Sciatic nerve (tissue), 2 donors: ENCODE data around the gene TPPP3. TPM values are rescaled to one million over a fixed set of nuclear protein-coding genes. Genes with fewer than 3 reads are reported as not detected.
A peak's percentile ranks its signal among the peaks of the same experiment; 100 is the strongest.
"Not testable (repeated sequence)": the region's sequence is repeated elsewhere in the genome, so short reads cannot be mapped to it uniquely, and the experiment has no call there.

Experiments used
- ATAC-seq: fragments of 200-7000 bp; cut with Tn5 transposase; one replicate; pipeline ENCODE4 v1.9.1; 2020; ENCODE audit warnings: mild to moderate bottlenecking, moderate library complexity
- DNase-seq: peaks from one replicate; pipeline ENCODE4 v3.0.0-alpha.2; 2020; ENCODE audit warnings: low spot score
- intact Hi-C: fragments of 100-400 bp; cut with DNase I; formaldehyde crosslinking; loops from one replicate; pipeline ENCODE4 v1.14.2; 2022
- total RNA-seq: library from RNA; stranded (reverse); fragmentation: NEBNext Ultra II Directional; extraction: Animal tissue kit (Norgen Biotek cat#: 25700); gene quantifications from one replicate; pipeline ENCODE4 v1.2.1, GENCODE V29; 2021
- donor health status: DM: no; HTN: no; CAD: no.
- donor health status: DM: no; HTN: no; CAD: no.

TPPP3 gene
- total RNA-seq, 1 donor from 2014 or later, result 12.5 TPM

DNA sequence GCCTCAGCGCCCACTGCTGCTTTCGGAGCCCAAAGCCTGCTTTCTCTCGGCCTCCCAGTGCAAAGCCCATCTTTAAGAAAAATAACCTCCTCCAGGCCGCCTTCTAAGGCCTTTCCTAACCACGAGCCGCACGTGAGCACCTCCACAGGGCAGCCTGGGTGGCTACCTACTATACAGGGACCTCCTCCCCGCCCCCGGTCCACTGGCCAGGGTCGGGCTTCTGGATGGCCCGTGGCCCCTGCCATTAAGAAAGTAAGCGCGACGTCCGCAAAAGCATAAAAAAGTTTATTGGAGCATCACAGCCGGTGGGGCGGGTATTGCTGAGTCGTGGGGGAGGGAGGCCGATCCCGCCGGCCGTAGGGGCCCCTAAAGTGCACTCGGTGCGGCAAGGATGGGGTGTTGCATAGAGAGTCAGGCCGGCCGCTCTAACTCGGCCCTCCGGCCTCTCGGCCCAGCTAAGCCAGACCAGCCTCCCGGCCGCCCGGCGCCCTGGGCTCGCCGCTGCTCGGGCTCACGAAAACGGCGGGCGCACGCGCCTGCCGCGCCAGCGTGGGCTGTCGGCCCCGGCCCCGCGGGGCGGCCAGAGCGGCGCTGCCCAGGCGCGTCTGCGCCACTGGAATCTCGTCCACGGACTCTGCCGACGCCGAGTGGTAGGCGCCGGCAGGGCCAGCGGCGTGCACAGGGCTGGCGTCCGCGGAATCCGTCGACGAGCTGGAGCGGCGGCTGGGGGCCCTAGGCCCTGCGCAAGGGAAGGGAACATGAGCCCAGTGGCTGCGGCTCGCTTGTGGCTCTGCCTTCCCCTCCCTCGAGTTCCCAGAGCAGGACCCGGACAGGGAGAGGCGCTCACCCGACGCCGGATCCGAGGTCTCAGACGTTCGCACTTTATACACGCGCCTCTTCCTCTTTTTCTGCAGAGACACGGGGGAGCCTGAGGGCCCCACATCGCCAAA lies 1.1 kb upstream of the TPPP3 start:
- peak; percentile 64 for DNase-seq
- intact Hi-C loops, result no loop called here
- no peak for ATAC-seq

DNA sequence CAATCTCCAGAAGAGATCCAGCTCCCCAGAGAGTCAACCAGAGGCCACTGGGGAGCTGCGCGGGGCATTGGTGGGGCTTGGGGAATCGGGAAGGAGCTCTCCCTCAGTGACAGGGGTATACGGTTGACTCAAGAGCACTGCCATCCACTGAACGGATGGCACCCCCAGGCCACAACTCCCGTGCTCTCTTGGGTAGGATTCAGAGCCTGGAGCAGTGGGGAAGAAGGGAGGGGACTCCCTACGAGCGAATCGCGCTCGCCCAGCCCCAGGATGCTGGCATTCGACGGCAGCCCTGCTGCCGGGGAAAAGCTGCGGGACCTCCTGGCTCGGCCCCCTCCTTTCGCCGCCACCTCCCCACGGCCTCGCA lies 473 bp upstream of the TPPP3 start:
- ATAC-seq (peak; percentile 1), DNase-seq (peak; percentile 62)
- intact Hi-C loops, result no loop called here

DNA sequence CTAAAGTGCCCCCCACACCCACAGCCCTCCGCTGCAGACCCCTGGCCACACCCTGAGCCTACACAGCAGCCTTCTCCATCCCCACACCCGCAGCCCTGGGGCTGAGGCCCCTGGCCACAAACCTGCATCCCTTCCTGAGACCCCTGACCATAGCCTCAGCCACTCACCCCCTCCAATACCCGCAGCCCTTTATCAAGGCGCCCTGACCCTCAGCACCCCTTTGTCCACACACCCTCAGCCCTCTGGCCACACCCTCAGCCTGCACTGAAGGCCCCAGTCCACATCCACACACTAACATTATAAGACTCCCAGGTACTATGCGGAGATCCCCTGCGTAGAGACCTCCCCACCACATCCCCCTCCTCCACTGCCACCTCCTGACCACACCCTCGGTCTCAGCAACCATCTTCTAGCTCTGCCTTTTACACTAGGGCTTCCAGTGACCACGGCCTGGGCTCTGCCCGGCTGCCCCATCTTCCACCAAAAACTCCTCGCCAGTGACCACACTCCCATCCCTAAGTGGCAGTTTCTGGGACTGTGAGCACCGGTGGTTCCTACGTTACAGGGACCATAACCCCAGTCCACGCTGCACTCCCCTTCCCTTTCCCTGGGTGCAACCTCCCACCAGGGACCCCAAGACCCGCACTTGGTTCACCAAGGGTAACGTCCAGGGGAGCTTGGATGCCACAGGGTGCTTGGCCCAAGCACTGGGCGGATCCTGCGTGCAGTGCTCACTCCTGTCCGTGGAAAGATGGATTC lies 818 bp downstream of the TPPP3 start:
- ATAC-seq (no peak), DNase-seq (peak; percentile 56)
- intact Hi-C loops, result no loop called here

DNA sequence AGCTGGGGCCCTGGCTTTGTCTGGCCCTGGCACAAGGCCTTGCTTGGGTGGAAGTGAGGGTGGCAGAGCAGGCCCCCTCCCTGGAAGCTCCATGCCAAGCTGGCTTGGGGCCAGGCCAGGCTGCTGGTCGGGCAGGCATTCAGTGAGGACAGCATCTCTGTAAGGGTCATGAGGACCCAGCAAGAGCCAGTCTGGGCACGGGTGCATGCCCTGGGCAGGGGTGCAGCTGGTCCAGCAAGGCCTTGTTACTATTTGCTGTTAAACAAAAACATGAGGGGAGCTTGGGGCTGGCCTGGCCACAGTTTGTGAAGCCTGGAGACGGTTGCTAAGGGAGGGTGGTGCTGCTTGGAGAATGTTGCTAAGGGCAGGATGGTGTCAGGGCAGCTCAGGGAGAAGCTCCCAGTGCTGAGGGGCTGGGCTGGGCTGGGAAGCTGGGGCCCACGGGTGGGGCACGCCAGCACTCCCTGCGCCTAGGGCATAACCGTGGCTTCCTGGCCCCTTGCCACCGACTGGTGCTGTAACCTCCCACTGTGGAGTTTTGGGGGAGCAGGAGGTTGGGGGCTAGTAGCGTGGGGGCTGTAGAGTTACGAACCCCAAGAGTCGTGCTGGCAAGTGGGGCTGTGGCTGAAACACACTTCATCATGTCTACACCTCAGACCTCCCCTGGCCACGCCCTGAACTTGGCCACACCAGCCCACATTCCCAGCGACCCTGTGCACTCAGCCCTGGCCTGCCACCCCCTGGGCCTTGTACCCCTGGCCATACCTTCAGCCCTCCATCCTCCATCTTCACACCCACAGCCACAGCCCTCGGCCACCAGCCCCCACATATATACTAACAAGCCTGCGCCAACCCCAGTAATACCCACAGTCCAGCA lies 1.6 kb downstream of the TPPP3 start:
- intact Hi-C loops, result no loop called here
- ATAC-seq (no peak), DNase-seq (no peak)

DNA sequence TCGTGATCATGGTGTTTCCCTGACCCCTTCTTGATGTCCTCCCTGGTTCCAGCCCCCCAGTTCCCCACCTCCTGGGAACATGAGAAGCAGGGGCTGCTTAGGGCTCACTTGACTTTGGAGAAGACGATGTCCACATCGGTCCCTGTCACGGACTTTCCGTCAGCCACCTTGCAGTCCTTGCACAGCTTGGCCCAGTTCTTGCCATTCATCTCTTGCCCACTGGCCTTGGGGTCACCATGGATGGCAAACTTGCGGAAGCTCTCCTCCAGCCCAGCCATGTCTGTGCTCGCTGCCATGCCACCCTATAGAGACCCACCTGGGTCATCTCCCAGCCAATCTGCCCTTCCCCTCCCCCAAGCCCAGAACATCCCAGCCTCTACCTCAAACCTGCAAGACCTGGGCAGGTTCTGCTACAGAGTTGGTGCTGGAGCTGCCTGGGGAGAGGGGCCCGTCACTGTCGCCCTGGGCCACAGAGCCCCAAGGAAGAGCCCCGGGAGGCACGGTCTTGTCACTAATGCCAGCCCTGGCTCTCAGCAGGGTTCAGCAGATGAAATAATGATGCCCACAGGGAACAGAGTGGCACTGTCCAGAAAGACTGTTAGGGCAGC lies 2.4 kb downstream of the TPPP3 start:
- ATAC-seq, result no peak
- DNase-seq, result no peak
- intact Hi-C loops, result no loop called here

DNA sequence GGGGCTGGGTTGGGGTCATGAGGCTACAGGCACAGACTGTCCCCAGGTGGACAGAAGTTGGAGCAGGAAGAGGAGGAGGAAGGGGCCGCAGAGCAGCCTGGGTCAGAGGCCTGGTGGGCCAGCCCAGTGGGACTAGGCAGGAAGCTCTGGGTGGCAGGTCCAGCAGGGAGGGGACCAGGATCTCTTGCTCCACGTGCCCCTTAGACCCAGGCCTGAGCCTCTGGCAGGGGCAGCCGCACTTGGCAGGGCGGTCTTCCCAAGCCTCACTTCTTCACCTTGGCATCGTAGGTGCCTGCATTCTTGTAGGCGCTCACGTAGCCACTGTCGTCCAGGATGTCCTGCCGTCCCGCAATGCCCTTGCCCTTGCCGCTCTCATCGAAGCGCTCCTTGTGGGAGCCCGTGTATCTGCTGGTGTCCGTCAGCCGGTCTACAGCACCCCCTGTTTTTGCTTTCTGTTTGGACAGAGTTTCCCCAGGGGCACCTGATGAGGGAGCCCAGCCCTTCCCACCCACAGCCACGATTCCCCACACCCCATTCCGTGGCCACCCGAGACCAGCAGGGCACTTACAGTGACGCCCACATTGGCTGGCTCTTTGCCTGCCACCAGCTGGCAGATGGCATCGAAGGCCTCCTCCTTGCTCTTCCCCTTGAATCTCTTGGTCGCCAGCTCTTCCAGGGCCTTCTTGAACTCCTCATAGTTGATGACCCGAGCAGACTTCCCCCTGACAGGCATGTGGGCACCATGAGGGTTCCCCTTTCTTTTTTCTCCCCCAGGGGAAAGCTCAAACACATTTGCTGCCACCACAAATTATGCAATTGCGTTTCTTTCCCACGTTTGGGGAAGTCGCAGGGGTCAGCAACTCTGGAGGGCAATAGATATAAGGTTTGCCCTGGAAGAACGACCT lies 3.1 kb downstream of the TPPP3 start:
- peak; percentile 19 for ATAC-seq
- intact Hi-C loops, result no loop called here
- DNase-seq, result no peak

DNA sequence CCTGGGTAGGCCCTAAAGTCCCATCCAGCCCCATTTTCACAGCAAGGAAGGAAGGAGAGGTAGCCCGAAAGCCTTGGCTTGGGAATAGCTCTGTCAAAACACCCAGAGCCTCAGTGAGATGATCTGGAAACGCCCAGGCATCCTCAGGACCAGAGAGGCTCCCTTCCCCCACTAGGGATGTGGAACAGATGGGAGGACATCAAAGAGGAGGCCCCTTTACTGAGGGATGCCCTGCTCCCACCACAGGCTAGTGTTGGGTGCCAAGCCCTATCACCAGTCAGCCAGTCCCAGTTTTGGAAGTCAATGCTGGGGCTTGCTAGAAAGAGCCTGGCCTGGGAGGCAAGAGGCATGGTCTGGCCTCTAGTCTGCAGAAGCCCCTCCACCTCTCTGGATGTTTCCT lies 4.7 kb downstream of the TPPP3 start:
- no peak for DNase-seq
- intact Hi-C loops, result no loop called here
- ATAC-seq, result no peak

DNA sequence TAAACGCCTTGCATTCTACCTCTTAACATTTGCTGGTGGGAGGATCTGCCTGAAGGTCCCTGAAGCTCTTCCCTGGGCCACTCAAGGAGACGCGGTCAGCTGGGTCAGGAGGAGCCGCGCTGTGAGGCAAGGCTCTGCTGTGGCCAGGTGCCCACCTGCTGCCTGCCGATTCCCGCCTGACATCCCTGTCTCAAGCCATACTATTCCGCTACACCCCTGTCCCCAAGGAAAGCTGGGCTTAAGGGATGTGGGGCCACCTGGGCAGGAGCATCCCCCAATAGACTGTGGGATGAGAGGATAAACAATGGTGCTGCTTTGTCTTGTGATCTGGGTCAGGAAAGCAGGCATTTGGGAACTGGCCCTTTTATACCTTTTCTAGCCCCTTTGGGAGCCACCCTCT lies 5.1 kb downstream of the TPPP3 start:
- intact Hi-C loops, result no loop called here
- no peak for ATAC-seq

DNA sequence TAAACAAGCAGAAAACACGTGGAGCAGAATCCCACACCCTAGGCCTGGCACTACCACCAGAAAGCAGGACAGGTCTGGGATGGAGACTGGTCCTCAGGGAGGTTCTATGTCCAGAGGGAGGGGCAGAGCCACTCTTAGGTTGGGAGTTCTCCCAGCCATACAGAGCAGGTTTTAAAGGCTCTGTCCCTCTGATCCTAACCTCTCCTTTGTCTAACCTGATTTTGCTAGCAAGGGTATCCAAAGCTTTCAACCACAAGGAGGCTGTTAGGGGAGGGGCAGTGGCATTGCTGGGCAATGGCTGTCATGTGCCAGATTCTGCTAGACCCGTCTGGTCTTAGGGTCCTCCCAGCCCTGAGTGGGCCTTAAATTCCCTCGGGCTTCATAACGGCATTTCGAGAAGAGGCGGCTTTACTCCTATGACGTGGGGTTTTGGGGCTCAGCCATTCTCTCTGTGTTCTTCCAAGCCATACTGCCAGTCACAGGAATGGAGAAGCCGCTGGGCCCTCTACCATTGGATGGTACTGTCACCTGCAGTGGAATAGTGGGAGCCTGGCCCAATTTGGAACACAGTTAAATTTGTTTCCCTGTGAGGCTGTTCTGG lies 5.7 kb downstream of the TPPP3 start:
- intact Hi-C loops, result no loop called here
- ATAC-seq (no peak), DNase-seq (no peak)

More for the DNA sequence above, 5.1 kb downstream of the TPPP3 start:
- DNase-seq, result no peak

DNA sequence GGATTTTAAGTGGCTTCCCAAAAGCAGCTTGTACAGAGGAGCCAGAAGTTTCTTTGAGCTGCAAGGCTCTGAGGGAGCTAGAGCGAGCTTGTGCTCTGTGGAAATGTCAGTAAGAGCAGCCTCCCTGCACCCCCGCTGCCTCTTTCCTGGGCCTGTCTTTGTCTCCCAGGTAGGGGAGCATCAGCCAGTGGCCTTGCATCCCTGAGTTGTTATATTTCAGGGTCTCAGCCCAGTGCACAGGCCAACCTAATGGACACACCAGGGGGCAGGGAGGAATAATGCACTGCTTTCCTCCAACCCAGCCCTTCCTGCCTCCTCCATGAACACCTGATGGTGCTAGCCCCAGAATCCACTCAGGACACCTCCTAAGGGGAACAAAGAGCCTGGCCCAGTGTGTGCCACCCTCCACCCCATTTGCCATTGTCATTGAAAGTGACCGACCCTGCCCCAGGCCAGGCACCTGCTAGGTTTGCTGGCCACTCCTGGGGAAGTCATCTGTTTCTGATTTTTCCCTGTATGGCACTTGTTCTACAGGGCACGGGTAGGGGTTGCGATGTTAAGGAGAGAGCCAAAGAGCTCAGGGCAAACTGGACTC lies 6.3 kb downstream of the TPPP3 start:
- ATAC-seq, result no peak
- no peak for DNase-seq
- intact Hi-C loops, result no loop called here

DNA sequence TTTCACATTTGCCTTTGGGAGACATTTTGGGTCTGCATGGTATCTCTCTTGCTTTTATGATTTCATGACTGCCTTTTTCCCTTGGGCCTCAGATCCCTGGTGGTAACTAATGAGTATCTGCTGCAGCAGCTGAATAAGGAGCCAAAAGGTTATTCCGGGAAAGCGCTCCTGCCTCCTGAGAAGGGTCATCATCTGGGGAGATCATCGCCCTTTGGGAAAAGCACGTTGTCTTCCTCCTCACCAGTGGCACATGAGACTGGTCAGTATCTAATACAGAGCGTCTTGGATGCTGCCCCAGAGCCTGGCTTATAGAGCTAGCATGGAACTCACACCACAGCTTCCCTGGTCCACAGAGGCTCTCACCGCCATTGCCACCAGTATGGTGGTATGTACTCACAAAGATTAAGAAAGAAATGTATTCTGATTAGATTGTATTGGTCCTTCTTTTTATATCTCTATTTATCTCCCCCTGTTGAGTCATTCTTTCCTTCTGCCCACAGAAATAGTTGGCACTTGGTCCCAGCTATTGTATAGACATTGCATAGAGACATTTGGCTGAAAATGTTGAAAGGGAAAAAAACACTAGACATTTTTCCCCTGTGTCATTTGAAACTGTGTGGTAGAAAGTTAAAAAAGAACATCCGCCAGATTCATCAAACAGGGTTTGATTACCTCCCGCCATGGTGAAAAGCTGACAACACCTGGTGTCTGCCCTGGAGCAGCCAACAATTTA lies 8.4 kb downstream of the TPPP3 start:
- ATAC-seq (no peak), DNase-seq (no peak)
- intact Hi-C loops, result no loop called here

DNA sequence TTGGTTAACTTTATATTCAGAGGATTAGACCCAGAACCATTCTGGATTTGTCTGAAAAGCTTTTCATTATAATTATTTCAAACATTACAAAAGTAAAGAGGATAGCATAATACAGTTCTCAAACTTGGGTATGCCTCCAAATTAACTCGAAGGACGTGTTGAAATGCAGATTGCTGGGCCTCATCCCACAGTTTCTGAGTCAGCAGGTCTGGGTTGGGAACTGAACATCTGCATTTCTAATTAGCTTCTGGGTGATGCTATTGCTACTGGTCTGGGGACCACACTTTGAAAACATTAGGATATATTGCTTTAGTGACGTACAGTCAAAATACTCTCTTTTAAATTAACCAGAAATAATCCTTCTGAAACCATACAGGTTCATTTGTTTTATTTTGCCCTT lies 10.0 kb downstream of the TPPP3 start:
- ATAC-seq, result no peak
- intact Hi-C loops, result no loop called here
- DNase-seq, result no peak

DNA sequence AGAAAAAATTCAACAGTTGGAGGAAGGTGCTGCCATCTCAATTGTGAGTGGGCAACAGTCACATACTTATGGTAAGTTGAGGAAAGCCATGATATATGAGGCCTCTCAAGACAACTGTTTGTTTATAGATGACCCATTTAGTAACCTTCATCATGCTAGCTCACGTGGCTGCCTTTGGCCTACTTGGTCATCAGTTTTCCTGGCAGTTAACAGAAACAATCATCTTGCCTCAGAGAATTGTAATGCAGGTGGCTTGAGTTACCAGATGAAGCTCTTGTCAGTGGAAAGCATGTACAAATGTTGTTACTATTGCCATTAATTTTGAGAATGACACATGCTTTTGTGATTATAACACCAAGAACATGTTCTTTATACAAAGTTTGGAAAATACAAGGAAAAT lies 14.7 kb downstream of the TPPP3 start:
- intact Hi-C loops, result no loop called here
- DNase-seq, result no peak

DNA sequence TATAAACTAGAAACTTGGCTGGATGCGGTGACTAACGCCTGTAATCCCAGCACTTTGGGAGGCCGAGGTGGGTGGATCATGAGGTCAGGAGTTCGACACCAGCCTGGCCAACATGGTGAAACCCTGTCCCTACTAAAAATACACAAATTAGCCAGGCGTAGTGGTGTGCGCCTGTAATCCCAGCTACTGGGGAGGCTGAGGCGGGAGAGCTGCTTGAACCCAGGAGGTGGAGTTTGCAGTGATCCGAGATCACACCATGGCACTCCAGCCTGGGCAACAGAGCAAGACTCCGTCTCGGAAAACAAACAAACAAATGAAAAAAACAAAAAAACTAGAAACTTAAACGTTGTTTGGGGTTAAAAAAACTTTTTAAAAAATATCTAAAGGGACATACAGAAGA lies 17.3 kb downstream of the TPPP3 start:
- intact Hi-C loops, DNase-seq, ATAC-seq: not testable (repeated sequence)

More for the DNA sequence above, 14.7 kb downstream of the TPPP3 start:
- ATAC-seq, result no peak

DNA sequence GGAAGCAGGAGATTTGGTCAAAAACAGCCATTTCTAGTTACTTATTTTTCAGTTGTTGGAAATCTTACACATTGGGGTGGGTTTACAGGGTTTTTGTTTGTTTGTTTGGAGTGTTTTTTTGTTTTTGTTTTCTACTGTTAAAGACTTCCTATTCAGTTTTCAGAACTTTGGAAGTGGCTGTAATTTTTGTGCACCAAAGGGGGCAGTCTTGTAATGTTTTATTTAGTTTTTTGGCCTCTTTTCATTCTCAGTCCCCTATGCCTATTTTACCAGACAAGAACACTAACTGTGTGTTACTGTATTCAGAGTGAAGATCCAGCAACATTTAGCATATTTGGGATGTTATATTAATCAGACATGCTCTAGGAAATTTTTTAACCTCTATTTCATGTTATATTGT lies 20.6 kb downstream of the TPPP3 start:
- intact Hi-C loops, result no loop called here
- DNase-seq (no peak), ATAC-seq (peak; percentile 71)

DNA sequence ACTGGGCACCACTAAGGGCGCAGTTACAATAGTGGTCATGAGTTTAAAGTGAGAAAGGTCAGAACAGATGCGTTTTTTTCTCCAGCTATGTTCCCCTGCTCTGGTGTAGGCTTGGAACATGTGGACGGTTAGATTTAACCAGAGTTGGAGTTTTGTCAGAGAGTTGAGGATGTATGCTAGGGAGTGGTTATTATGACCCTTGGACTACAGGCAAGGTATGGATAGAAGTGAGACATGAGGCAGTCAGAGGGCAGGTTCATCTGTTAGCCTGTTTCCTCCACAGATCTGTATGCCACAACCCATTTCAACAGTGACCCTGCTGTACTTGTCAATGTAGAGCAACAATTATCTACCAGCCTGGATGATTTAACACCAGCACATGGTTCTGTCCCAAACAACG lies 22.6 kb downstream of the TPPP3 start:
- intact Hi-C loops, result no loop called here
- ATAC-seq, result no peak

More for the DNA sequence above, 22.6 kb downstream of the TPPP3 start:
- no peak for DNase-seq
